Stimulated activated CD8-positive, alpha-beta memory T cell treated with anti-CD3 and anti-CD28 coated beads, Interleukin-7, amount 100 ng/mL, for 24 hours (primary cell): ENCODE results near the gene MSH5.
"Not testable (repeated sequence)": the region's sequence is repeated elsewhere in the genome, so short reads cannot be mapped to it uniquely, and the experiment has no call there.

Experiments
- DNase-seq: peaks from one replicate; pipeline ENCODE4 v3.0.0-alpha.2; 2020; ENCODE audit warnings: low read depth

The MSH5 gene

GRCh38 chr6:31778999-31779885 is 39.4 kb downstream of the MSH5 start:
- DNase-seq, result no peak

GRCh38 chr6:31779908-31780307 is 40.1 kb downstream of the MSH5 start:
- DNase-seq, result no peak

DNA sequence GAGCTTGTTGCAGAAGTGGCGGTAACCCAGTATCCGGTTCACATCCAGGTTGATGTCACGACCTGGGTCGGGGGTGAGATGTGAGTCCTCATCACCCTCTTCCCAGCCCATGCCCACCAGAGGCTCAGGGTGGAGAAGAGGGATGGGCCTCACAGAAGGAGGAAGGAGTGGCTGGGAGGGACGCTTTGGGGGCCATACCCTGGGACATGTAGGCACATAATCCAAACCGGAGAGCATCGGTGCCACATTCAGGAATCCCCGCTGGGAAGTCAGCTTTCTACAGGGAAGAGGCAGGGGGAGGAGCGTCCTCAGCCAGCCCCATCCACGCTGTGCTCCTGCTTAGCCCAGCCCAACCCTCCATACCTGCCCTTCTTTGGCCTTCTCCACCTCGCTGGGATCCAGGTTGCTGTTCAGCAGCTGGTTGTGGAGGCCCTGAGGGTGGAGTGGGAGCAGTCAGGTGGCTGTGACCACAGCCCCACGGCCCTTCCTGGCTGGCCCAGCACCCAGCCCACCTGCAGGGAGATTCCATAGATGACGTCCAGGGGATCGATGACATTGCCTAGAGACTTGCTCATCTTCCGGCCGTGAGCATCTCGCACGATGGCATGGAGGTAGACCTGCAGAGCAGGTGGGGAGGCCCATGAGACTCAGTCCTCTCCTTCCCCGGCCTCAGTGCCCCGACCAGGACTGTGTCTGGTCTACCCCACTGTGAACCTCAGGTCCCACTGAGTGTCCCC is 40.9 kb downstream of the MSH5 start:
- DNase-seq, result no peak

DNA sequence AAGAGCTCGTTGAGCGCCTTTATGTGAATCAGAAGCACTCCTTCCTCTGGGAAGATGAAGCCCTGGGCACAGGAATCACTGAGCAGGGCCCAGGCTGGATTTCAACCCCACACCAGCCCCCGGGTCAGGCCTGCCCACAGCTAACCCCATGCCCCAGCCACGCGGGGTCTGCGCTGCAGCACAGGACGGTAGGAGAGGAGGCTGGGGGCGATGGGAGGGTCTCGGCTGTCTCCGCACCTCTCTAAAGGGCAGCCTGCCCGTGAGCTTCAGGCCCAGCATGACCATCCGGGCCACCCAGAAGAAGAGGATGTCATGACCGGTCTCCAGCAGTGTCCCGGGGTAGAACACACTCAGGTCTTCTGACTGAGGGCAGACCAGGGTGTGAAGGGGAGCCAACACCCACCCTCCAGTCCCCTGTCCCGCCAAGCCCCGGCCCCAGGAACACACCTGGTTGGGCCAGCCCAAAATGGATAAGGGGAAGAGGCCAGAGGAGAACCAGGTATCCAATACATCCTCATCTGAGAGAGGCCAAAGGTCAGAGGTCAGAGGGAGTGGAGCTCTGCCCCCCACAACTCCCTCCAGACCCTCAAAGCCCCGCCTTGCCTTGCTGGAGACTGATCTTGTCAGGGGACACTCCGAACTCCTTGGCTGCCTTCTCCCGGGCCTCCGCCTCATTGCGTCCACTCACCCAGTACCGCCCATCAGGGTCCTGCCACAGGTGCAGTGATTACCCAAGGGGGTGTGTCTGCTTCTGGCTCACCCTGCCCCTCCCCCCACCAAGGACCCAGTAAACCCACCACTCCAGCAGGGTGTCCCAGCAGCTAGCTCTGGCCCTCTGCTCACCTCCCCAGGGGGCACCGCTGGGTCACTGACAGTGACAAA is 41.7 kb downstream of the MSH5 start:
- no peak for DNase-seq

DNA sequence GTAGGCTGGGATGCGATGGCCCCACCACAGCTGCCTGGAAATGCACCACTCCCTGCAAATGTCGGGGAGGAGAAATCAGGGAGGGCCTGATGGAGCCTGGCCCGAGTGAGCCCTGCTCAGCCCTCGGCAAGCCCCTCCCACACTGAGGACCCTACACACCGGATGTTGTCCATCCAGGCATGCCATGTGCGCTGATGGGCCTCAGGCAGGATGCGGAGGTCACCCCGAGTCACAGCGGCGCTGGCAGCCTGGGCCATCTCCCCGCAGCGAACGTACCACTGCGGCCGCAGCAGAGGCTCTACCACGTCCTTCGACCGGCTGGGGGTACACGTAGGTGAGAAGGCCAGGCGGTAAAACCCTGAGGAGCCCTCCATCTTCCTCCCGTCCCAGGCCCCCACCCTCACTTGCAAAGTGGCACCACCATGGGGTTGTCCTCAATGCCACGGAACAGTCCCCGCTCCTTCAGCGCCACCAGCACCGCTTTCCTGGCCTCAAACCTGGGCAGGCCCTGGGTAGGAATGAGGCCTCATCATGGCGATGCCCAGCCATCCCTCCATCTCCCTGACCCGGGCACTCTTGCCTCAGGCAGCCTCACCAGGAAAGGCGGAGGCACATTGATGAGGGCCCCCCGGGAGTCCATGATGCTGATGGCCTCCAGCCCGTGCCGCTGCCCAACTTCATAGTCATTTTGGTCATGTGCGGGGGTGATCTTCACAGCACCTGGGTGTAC is 42.5 kb downstream of the MSH5 start:
- DNase-seq, result no peak

GRCh38 chr6:31784098-31784925 is 44.5 kb downstream of the MSH5 start:
- DNase-seq, result no peak

DNA sequence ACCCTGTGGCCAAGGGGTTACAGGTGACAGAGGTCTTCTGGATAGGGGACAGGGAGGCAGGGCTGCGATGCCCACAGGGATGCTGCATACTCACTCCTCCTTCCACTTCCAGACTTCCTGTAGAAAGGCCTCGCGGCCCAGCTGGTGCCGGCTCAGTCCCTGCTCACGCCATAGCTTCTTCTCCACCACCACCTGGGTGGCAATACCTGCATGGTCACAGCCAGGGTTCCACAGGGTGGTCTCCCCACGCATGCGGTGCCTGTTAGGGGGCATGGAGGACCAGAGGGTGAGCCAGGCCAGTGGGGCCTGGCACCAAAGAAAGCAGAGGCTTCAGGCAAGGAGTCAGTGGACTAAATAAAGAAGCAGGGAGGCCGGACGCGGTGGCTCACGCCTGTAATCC is 45.7 kb downstream of the MSH5 start:
- no peak for DNase-seq

DNA sequence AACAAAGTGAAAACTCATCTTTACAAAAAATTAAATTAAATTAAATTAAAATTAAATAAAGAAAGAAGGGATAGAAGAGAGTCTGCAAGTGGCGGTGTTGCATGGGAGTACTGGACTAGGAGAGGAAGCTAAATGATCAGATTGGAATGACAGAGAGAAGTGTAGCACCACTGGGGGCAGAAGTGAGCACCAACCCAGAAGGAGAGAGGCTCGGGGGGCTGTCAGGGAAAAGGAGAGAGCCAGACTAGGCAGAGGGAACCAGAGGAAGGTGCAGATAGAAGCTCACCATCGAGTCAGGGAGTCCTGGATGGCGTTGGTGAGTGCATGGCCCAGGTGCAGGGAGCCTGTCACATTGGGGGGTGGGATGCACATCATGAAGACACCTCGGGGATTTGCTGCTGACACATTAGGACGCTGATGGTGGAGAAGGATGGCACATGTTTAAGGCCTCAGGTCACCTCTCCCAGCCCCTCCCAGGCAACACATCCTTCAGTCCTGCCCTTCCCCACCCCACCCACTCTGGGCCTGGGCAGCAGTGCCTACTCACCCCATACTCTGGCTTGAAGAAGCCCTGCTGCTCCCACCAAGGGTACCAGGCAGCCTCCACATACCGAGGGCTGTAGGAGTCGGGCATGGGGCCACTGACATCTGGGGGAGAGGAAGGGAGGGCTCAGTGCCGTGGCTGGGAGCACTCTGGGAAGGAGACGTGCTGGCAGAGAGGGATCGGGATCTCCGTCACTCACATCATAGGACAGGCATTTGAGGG is 51.7 kb downstream of the MSH5 start:
- no peak for DNase-seq

DNA sequence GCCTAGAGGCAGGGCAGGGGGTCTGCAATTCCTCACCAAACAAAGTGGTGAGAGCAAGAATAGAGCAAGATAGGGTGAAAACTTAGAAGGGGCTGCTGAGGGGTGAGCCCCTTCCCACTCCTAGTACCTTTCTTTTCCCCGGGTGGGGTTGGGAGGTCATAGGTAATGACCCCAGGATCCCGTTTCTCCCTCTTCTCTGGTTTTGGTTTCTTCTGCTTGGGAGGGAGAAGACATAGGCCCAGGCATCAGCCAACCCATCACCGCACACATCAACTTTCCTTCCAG is 52.2 kb downstream of the MSH5 start:
- no peak for DNase-seq

DNA sequence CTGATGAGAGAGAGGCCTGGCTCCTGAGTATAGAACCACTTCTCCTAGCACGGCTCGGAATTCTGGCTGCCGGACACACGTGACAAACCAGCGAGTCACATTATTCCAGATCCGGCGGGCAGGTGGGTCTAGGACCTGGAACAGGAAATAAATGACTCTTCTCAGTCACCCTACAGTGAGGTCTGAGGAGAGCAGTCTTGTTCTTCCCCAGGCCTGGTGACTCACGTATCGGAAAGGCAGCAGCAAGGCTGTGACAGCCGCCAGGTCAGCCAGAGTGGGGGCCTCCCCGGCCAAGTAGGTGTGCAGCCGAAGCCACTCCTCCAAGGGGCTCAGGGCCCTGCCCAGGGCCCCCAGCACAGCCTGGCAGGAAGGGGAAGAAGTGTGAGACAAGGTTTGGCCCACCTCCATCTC is 53.0 kb downstream of the MSH5 start:
- no peak for DNase-seq

DNA sequence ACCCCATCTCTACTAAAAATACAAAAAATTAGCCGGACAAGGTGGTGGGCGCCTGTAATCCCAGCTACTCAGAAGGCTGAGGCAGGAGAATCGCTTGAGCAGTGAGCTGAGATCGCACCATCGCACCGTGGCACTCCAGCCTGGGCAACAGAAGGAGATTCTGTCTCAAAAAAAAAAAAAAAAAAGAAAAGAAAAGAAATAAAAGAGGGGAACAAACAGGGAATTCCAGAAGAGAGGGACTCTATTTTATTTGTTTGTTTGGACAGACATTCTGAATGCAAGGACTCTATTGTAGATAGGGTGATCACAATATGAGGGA is 54.1 kb downstream of the MSH5 start:
- DNase-seq, result not testable (repeated sequence)

- no peak for DNase-seq
Observed at GRCh38 chr6:31794294-31794865, 54.6 kb downstream of the MSH5 start.

DNA sequence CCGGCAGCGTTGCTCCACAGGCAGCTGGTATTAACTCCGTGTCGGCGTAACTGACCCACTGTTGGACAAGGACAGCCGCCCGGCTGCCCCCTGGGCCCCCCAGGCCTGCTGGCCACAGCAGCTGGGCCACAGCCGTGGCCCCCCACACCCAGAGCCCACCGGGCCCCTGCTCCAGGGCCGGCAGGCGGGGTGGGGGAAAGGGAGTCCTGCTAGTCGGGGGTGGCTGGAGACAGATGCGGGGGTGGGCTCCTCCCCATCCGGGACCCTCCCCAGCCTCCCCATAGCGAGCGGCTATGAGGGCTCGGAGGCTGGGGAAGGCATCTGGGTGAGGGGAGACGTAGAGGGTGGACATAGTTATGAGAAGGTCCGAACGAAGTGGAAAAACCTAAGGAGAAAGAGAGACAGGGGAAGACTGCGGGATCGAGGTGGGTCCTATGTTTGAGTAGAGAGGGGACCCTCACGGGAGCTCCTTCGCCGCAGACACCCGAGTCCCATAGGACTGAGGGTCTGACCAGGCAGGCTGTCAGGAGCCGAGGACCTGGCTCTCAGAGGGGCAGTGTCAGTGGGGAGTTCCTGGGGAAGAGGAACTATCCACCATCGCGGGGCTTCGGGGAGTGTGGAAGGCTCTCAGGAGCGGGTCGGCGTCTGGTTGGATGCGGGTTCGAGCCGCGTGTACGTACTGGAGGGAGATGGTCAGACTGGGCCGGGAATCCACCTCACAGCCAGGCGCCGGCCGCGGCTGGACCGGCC is 55.2 kb downstream of the MSH5 start:
- DNase-seq, result no peak

GRCh38 chr6:31795616-31796298 is 56.0 kb downstream of the MSH5 start, which contains the start of gene VARS1:
Gene VARS1, minus strand, starts transcription at chr6:31795752. Its CDS starts 535 bp downstream, at chr6:31795217.
- peak; percentile 67 for DNase-seq

DNA sequence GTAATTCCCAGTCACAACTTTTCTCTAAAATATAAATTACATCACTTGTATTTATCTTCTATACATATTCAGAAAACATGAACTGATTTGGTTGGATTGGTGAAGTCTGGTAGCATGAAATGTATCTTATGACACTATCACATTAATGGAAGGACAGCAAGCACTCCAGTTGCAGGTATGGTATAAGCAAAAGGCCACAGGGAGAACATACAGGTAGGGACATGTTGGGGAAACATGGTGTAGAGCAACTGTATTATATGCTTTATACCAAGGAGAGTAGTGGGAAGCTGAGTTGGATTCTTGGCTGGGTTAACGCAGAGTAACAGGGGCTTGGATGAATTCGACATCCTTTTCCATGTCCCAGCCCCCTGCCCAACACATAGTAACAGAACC is 57.2 kb downstream of the MSH5 start:
- DNase-seq, result no peak

DNA sequence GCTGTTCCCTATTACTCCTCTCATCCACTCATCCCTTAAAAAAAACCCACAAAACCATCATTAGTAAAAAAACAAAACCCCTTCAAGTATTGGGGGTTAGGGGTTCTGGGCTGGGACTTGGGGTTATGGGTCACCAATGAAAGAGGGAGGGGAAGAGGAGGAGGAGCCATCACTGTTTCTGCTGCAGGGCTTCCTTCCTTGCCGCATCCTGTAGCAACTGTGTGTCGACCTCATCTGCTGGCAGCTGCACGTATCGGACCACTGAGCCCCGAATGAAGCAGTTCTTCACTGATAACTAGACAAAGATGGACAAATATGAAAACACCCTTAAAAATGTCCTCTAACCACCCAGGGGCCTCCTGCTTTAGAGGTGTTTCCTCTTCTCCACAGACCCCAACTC is 57.8 kb downstream of the MSH5 start:
- no peak for DNase-seq

- no peak for DNase-seq
Observed at GRCh38 chr6:31799781-31800180, 60.0 kb downstream of the MSH5 start.
